Mesothelial cell of epicardium (in vitro differentiated cells): Measurements from ENCODE around the gene TAF4B. TPM values are rescaled to one million over a fixed set of nuclear protein-coding genes. Genes with fewer than 3 reads are reported as not detected.
"Not testable (repeated sequence)": the region's sequence is repeated elsewhere in the genome, so short reads cannot be mapped to it uniquely, and the experiment has no call there.

Experiments used
- DNase-seq, 2 experiments: peaks; one replicate each; pipeline ENCODE4 v3.0.0; 2021; ENCODE audit warnings: low spot score in 2 of 2; ENCODE audit not compliant: unreplicated experiment in 2 of 2
- H3K27ac Mint-ChIP-seq: 2 replicates; pipeline ENCODE4 v1.8.0; 2021; ENCODE audit warnings: mixed read lengths
- H3K27me3 Mint-ChIP-seq: 2 replicates; pipeline ENCODE4 v1.8.0; 2021; ENCODE audit warnings: low read depth, mixed read lengths
- H3K36me3 Mint-ChIP-seq: 2 replicates; pipeline ENCODE4 v1.8.0; 2021; ENCODE audit warnings: mixed read lengths
- H3K4me1 Mint-ChIP-seq: 2 replicates; pipeline ENCODE4 v1.8.0; 2021; ENCODE audit warnings: mixed read lengths
- H3K4me3 Mint-ChIP-seq: 2 replicates; pipeline ENCODE4 v1.8.0; 2021; ENCODE audit warnings: mild to moderate bottlenecking, moderate library complexity, mixed read lengths
- H3K9me3 Mint-ChIP-seq: 2 replicates; pipeline ENCODE4 v1.8.0; 2021; ENCODE audit warnings: mixed read lengths
- CTCF ChIP-seq: fragments of 200-600 bp; sonication (generic); IDR thresholded peaks from one replicate; pipeline ENCODE4 v1.5.0; 2021; ENCODE audit warnings: antibody characterized with exemption; ENCODE audit not compliant: unreplicated experiment
- total RNA-seq: library from RNA; stranded (reverse); gene quantifications from 3 replicates; pipeline ENCODE4 v1.2.1, GENCODE V29; 2021

TAF4B gene
- total RNA-seq, 1 donor from 2014 or later: 4.2 TPM

- Mint-ChIP-seq H3K36me3 (no peaks in the 10 kb centered on the region), H3K27me3 (peaks cover 23% of the 10 kb centered on the region), H3K9me3 (no peaks in the 10 kb centered on the region), H3K27ac (peak overlapping the region; percentile 89), H3K4me3 (peak overlapping the region; percentile 86), H3K4me1 (peaks cover 14% of the 10 kb centered on the region)
- no peak for DNase-seq
- no peak for TF ChIP-seq CTCF
These were observed 373 bp upstream of the TAF4B start for GRCh38 chr18:26225915-26226228.

- TF ChIP-seq CTCF: no peak
- Mint-ChIP-seq H3K27me3 (peaks cover 20% of the 10 kb centered on the region), H3K9me3 (no peaks in the 10 kb centered on the region), H3K36me3 (no peaks in the 10 kb centered on the region), H3K4me3 (peak overlapping the region; percentile 86), H3K4me1 (peaks cover 14% of the 10 kb centered on the region), H3K27ac (peak overlapping the region; percentile 79)
- DNase-seq: no peak
These were observed 916 bp downstream of the TAF4B start for GRCh38 chr18:26227051-26227670.

GRCh38 chr18:26228562-26229260 is 2.5 kb downstream of the TAF4B start:
- peaks cover 19% of the 10 kb centered on the region for H3K4me1 Mint-ChIP-seq

GRCh38 chr18:26230497-26230896 is 4.3 kb downstream of the TAF4B start:
- Mint-ChIP-seq H3K9me3 (no peaks in the 10 kb centered on the region), H3K4me3 (no peak overlapping the region), H3K27ac (no peak overlapping the region), H3K27me3 (peaks cover 14% of the 10 kb centered on the region), H3K36me3 (no peaks in the 10 kb centered on the region), H3K4me1 (peaks cover 19% of the 10 kb centered on the region)
- TF ChIP-seq CTCF: no peak
- no peak for DNase-seq

More at GRCh38 chr18:26228562-26229260, 2.5 kb downstream of the TAF4B start:
- DNase-seq: no peak
- Mint-ChIP-seq H3K9me3 (no peaks in the 10 kb centered on the region), H3K4me3 (no peak overlapping the region), H3K27ac (no peak overlapping the region), H3K36me3 (no peaks in the 10 kb centered on the region), H3K27me3 (peaks cover 20% of the 10 kb centered on the region)
- no peak for TF ChIP-seq CTCF

- DNase-seq: no peak
- no peak overlapping the region for H3K4me3 Mint-ChIP-seq
- no peak overlapping the region for H3K27ac Mint-ChIP-seq
- no peak for TF ChIP-seq CTCF
- peaks cover 3% of the 10 kb centered on the region for H3K27me3 Mint-ChIP-seq
- peaks cover 5% of the 10 kb centered on the region for H3K4me1 Mint-ChIP-seq
- H3K36me3 Mint-ChIP-seq: no peaks in the 10 kb centered on the region
- H3K9me3 Mint-ChIP-seq: no peaks in the 10 kb centered on the region
These were observed 7.0 kb downstream of the TAF4B start for GRCh38 chr18:26233208-26233607.

- not testable (repeated sequence) for H3K27me3 Mint-ChIP-seq, H3K4me3 Mint-ChIP-seq, H3K36me3 Mint-ChIP-seq, H3K4me1 Mint-ChIP-seq, H3K27ac Mint-ChIP-seq, DNase-seq
- H3K9me3 Mint-ChIP-seq: peaks cover 15% of the 10 kb centered on the region
These were observed 11.1 kb downstream of the TAF4B start for GRCh38 chr18:26237363-26237762.

- not testable (repeated sequence) for H3K4me3 Mint-ChIP-seq, H3K27ac Mint-ChIP-seq, H3K36me3 Mint-ChIP-seq, DNase-seq, H3K27me3 Mint-ChIP-seq, H3K4me1 Mint-ChIP-seq
- peaks cover 28% of the 10 kb centered on the region for H3K9me3 Mint-ChIP-seq
These were observed 12.5 kb downstream of the TAF4B start for GRCh38 chr18:26238718-26239117.

GRCh38 chr18:26242392-26242791 is 16.1 kb downstream of the TAF4B start:
- H3K4me3 Mint-ChIP-seq, H3K36me3 Mint-ChIP-seq, DNase-seq, H3K4me1 Mint-ChIP-seq, H3K27ac Mint-ChIP-seq, H3K27me3 Mint-ChIP-seq: not testable (repeated sequence)
- peaks cover 44% of the 10 kb centered on the region for H3K9me3 Mint-ChIP-seq

- not testable (repeated sequence) for H3K36me3 Mint-ChIP-seq, H3K4me3 Mint-ChIP-seq, DNase-seq, H3K27ac Mint-ChIP-seq, H3K27me3 Mint-ChIP-seq, H3K4me1 Mint-ChIP-seq
- peaks cover 44% of the 10 kb centered on the region for H3K9me3 Mint-ChIP-seq
These were observed 19.2 kb downstream of the TAF4B start for GRCh38 chr18:26245434-26245833.
